Nephron progenitor cell (in vitro differentiated cells): Measurements from ENCODE around the gene SDK2.
A peak's percentile ranks its signal among the peaks of the same experiment; 100 is the strongest.

Experiments
- DNase-seq: peaks from one replicate; pipeline ENCODE4 v3.0.0; 2021
- H3K27ac Mint-ChIP-seq: 2 replicates; pipeline ENCODE4 v1.8.0; 2021; ENCODE audit warnings: mild to moderate bottlenecking, moderate library complexity, mixed read lengths
- H3K27me3 Mint-ChIP-seq: 2 replicates; pipeline ENCODE4 v1.8.0; 2021; ENCODE audit warnings: mild to moderate bottlenecking, low read depth, mixed read lengths; ENCODE audit not compliant: poor library complexity
- H3K36me3 Mint-ChIP-seq: 2 replicates; pipeline ENCODE4 v1.8.0; 2021; ENCODE audit warnings: low read depth, mixed read lengths
- H3K4me1 Mint-ChIP-seq: 2 replicates; pipeline ENCODE4 v1.8.0; 2021; ENCODE audit warnings: mixed read lengths
- H3K4me3 Mint-ChIP-seq: 2 replicates; pipeline ENCODE4 v1.8.0; 2021; ENCODE audit warnings: mild to moderate bottlenecking, moderate library complexity, mixed read lengths
- H3K9me3 Mint-ChIP-seq: 2 replicates; pipeline ENCODE4 v1.8.0; 2021; ENCODE audit warnings: mild to moderate bottlenecking, moderate library complexity, mixed read lengths
- CTCF ChIP-seq: fragments of 200-600 bp; sonication (generic); IDR thresholded peaks from 2 replicates; pipeline ENCODE4 v1.5.0; 2021; ENCODE audit warnings: antibody characterized with exemption

SDK2 gene

GRCh38 chr17:73414171-73414955 is 229.9 kb downstream of the SDK2 start:
- H3K27ac Mint-ChIP-seq: no peak overlapping the region
- H3K4me1 Mint-ChIP-seq: peaks cover 28% of the 10 kb centered on the region
- peaks cover 29% of the 10 kb centered on the region for H3K9me3 Mint-ChIP-seq
- H3K36me3 Mint-ChIP-seq: peaks cover 51% of the 10 kb centered on the region
- H3K27me3 Mint-ChIP-seq: peaks cover 24% of the 10 kb centered on the region
- no peak for DNase-seq
- H3K4me3 Mint-ChIP-seq: no peak overlapping the region
- TF ChIP-seq CTCF: no peak

DNA sequence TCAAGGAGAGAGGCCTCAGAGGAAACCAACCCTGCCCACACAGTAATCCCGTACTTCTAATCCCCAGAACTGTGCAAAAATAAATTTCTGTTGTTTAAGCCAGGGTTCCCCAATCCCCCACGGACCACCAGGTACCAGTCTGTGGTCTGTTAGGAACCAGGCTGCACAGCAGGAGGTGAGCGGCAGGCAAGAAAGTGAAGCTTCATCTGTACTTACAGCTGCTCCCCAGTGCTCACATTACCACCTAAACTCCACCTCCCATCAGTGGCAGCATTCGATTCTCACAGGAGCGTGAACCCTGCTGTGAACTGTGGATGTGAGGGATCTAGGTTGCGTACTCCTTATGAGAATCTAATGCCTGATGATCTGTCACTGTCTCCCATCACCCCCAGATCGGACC is 231.3 kb downstream of the SDK2 start:
- Mint-ChIP-seq H3K27ac (no peak overlapping the region), H3K4me1 (peaks cover 39% of the 10 kb centered on the region), H3K36me3 (peaks cover 51% of the 10 kb centered on the region), H3K4me3 (no peak overlapping the region), H3K9me3 (peaks cover 29% of the 10 kb centered on the region), H3K27me3 (peaks cover 32% of the 10 kb centered on the region)
- DNase-seq: no peak
- no peak for TF ChIP-seq CTCF

GRCh38 chr17:73411313-73411747 is 232.9 kb downstream of the SDK2 start:
- H3K9me3 Mint-ChIP-seq: peaks cover 29% of the 10 kb centered on the region
- H3K27ac Mint-ChIP-seq: peak overlapping the region; percentile 98
- peaks cover 51% of the 10 kb centered on the region for H3K36me3 Mint-ChIP-seq
- H3K4me1 Mint-ChIP-seq: peaks cover 39% of the 10 kb centered on the region
- TF ChIP-seq CTCF: no peak
- peak; percentile 30 for DNase-seq
- H3K4me3 Mint-ChIP-seq: peak overlapping the region; percentile 16
- H3K27me3 Mint-ChIP-seq: peaks cover 34% of the 10 kb centered on the region

DNA sequence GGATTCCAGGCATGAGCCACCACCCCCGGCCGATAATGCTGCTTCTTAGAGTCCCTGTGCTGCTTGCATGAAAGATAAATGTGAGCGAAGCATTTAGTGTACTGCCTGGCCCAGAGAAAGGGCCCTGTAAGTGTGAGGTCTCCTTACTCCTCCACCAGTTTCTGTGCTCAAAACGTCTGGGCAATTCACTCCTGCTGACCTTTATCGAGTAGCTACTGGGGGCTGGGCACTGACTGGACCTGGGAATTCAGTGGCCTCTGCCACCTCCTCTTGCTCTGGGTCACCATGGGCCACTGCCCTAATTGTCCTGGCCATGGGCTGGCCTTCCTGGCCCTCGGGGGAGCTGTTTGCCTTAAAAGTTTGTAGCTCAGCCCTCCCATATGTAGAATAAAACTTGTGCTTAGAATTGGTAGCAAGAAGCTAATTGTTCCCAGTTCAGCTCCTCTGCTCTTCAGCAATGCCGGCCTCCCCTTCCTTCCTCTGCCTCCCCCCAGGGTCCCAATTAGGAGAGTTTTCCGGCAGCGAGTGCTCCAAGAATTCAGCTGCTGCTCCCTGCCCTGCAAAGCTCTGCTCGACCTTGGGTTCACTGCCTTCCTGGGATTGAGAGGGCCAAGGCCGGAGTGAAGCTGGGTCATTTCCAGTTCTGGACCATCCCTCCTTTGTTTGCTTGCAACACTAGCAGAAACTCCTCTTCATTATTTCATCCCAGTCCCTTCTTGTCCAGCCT is 233.5 kb downstream of the SDK2 start:
- peaks cover 49% of the 10 kb centered on the region for H3K36me3 Mint-ChIP-seq
- H3K27ac Mint-ChIP-seq: peak overlapping the region; percentile 98
- H3K4me1 Mint-ChIP-seq: peaks cover 39% of the 10 kb centered on the region
- DNase-seq: peak; percentile 82
- peaks cover 37% of the 10 kb centered on the region for H3K27me3 Mint-ChIP-seq
- no peak for TF ChIP-seq CTCF
- peak overlapping the region; percentile 10 for H3K4me3 Mint-ChIP-seq
- H3K9me3 Mint-ChIP-seq: peaks cover 29% of the 10 kb centered on the region

- H3K4me3 Mint-ChIP-seq: no peak overlapping the region
- H3K4me1 Mint-ChIP-seq: peaks cover 21% of the 10 kb centered on the region
- no peak for TF ChIP-seq CTCF
- H3K9me3 Mint-ChIP-seq: no peaks in the 10 kb centered on the region
- DNase-seq: no peak
- H3K36me3 Mint-ChIP-seq: peaks cover 35% of the 10 kb centered on the region
- H3K27me3 Mint-ChIP-seq: peaks cover 23% of the 10 kb centered on the region
- H3K27ac Mint-ChIP-seq: no peak overlapping the region
These were observed 240.0 kb downstream of the SDK2 start for GRCh38 chr17:73404246-73404645.
